ENCODE measurements around the gene SF3B3.
"Not testable (repeated sequence)": the region's sequence is repeated elsewhere in the genome, so short reads cannot be mapped to it uniquely, and the experiment has no call there.

The SF3B3 gene

DNA sequence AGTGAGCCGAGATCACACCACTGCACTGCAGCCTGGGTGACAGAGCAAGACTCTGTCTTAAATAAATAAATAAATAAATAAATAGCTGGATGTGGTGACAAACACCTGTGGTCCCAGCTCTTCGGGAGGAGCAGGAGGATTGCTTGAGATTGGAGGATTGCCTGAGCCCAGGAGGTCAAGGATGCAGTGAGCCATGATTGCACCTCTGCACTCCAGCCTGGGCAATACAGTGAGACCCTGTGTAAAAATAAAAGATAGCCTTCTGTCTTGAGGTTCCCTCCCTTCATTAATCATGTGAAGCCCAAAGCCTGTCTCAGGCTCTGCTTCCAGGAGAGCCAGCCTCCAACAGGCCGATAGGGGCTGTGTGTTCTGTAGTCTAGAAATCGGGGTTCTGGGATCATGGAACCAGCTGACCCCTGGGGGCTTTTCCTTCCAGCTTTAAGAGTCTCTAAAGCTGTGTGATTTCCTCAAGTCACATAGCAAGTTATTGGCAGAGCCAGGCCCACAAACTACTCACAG lies 88.2 kb downstream of the SF3B3 start:
- no peak for DNase-seq (ENCODE audit: low read depth)
- TF ChIP-seq, protein P1, sequence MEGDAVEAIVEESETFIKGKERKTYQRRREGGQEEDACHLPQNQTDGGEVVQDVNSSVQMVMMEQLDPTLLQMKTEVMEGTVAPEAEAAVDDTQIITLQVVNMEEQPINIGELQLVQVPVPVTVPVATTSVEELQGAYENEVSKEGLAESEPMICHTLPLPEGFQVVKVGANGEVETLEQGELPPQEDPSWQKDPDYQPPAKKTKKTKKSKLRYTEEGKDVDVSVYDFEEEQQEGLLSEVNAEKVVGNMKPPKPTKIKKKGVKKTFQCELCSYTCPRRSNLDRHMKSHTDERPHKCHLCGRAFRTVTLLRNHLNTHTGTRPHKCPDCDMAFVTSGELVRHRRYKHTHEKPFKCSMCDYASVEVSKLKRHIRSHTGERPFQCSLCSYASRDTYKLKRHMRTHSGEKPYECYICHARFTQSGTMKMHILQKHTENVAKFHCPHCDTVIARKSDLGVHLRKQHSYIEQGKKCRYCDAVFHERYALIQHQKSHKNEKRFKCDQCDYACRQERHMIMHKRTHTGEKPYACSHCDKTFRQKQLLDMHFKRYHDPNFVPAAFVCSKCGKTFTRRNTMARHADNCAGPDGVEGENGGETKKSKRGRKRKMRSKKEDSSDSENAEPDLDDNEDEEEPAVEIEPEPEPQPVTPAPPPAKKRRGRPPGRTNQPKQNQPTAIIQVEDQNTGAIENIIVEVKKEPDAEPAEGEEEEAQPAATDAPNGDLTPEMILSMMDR (IDR thresholded peaks at IDR 0.05; ENCODE audit: control insufficient read depth, insufficient read depth, low read depth, low read length, missing control alignments) = no peak

DNA sequence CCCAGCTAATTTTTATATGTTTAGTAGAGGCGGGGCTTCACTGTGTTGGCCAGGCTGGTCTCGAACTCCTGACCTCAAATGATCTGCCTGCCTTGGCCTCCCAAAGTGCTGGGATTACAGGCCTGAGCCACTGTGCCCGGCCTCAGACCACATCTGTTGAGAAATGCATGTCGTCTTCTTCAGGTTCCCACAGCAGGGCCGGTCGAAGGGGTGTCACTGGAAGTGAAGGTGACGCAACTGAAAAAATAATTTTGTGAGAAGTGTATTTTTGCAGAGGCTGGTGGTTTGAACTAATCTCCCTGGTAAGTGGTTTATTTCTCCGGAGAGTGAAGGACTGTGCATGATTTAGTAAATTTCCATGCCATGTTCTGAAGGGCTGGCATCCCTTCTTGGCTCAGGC lies 89.3 kb downstream of the SF3B3 start:
- H3K4me3 ChIP-seq (ENCODE audit: control insufficient read depth, low read depth, low read length) = no peak overlapping the region
- DNase-seq (ENCODE audit: low read depth) = no peak
- TF ChIP-seq, protein P1 (IDR thresholded peaks at IDR 0.05; ENCODE audit: control insufficient read depth, insufficient read depth, low read depth, low read length, missing control alignments) = no peak

More for the DNA sequence above, 88.2 kb downstream of the SF3B3 start:
- no peak overlapping the region for H3K4me3 ChIP-seq (ENCODE audit: control insufficient read depth, low read depth, low read length)

DNA sequence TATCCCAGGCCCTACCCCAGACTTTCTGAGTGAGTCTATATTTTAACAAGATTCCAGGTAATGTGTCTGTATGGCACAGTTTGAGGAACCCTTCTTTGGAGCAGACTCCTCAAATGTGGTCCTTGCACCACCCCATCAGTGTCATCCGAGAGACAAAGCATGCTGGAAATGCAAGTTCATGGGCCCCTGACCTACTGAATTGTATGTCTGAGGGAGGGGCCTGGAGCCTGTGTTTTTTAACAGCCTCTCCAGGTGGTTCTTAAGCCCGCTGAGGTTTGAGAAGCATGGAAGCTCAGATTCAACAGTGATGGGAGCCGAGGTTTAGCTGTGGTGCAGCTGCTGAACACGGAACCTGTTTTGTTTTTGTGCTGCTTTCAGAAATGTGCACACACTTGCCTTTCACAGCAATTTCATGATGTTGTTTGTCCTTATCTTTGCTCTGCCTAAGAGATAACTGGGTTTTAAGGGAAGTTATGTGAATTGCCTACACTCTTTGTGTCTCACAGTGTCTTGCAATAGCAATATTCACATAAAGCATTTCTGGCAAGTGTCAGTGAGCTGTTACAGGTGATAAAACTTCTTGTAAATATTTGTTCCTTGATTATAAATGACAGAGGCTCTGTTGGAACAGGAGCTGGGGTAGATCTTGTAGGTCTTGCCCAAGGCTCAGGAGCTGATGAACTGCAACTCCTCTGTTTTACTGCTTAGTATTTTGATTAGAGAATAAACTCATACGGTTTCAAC lies 90.8 kb downstream of the SF3B3 start:
- no peak for DNase-seq (ENCODE audit: low read depth)
- TF ChIP-seq, protein P1 (IDR thresholded peaks at IDR 0.05; ENCODE audit: control insufficient read depth, insufficient read depth, low read depth, low read length, missing control alignments) = no peak
- no peak overlapping the region for H3K4me3 ChIP-seq (ENCODE audit: control insufficient read depth, low read depth, low read length)

DNA sequence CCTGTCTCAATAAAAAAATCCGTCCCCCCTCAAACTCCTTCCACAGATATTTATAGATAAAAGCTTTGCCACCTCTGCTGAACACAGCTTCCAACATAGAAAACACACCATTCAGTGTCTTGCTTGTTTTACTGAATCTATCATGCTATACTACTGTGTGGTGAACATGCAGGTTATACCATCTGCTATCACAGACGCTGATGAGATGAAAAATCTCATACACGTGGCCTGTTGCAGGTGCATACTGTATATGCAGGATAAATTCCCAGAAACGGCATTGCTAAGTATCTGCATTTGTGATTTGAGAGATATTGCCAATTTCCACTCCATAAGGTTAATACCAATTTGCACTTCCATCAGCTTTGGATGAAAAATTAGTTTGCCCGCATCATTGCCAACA lies 92.3 kb downstream of the SF3B3 start:
- no peak overlapping the region for H3K4me3 ChIP-seq (ENCODE audit: control insufficient read depth, low read depth, low read length)
- DNase-seq (ENCODE audit: low read depth) = no peak
- TF ChIP-seq, protein P1 (IDR thresholded peaks at IDR 0.05; ENCODE audit: control insufficient read depth, insufficient read depth, low read depth, low read length, missing control alignments) = no peak

DNA sequence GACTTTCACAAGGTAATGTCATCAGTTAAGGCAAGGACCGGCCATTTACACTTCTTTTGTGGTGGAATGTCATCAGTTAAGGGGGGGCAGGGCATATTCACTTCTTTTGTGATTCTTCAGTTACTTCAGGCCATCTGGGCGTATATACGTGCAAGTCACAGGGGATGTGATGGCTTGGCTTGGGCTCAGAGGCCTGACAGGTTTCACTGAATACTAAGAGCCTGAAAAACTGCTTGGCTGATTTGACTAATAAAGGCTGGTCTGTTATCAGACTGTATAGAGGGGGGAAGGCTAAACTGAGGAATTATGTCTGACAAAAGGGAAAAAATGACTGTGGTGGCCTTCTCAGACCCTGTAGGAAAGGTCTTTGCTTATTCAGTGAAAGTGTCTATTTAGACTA lies 98.2 kb downstream of the SF3B3 start:
- DNase-seq (ENCODE audit: low read depth); H3K4me3 ChIP-seq (ENCODE audit: control insufficient read depth, low read depth, low read length): not testable (repeated sequence)
